Calu3 (cell line): ENCODE results near the gene STK39. TPM values are rescaled to one million over a fixed set of nuclear protein-coding genes. Genes with fewer than 3 reads are reported as not detected.

Source experiments
- BruUV-seq: library from RNA; stranded (reverse); fragments of 400-500 nt; replicated peaks from 2 replicates; lab custom pipeline; 2021; lab: Mats Ljungman, UMichigan
- CTCF ChIA-PET: fragments of 300-600 bp; sonication (Branson Sonifier 250); formaldehyde crosslinking; loops from one replicate; lab custom pipeline; 2022; ENCODE audit warnings: antibody characterized with exemption; lab: Charles Lee
- DNase-seq: peaks from one replicate; pipeline ENCODE4 v3.0.0; 2022
- H3K27ac Mint-ChIP-seq: one replicate; pipeline ENCODE4 v1.8.0; 2022; ENCODE audit warnings: mixed read lengths; ENCODE audit not compliant: unreplicated experiment
- H3K27me3 Mint-ChIP-seq: one replicate; pipeline ENCODE4 v1.8.0; 2022; ENCODE audit warnings: mixed read lengths; ENCODE audit not compliant: unreplicated experiment
- H3K36me3 Mint-ChIP-seq: one replicate; pipeline ENCODE4 v1.8.0; 2022; ENCODE audit warnings: mild to moderate bottlenecking, moderate library complexity, mixed read lengths; ENCODE audit not compliant: insufficient read depth, unreplicated experiment
- H3K4me1 Mint-ChIP-seq: one replicate; pipeline ENCODE4 v1.8.0; 2022; ENCODE audit warnings: mild to moderate bottlenecking, low read depth, mixed read lengths; ENCODE audit not compliant: unreplicated experiment
- H3K4me3 Mint-ChIP-seq: one replicate; pipeline ENCODE4 v1.8.0; 2022; ENCODE audit warnings: mild to moderate bottlenecking, low read depth, moderate library complexity, mixed read lengths; ENCODE audit not compliant: unreplicated experiment
- H3K9me3 Mint-ChIP-seq: one replicate; pipeline ENCODE4 v1.8.0; 2022; ENCODE audit warnings: low read depth, mixed read lengths; ENCODE audit not compliant: unreplicated experiment
- intact Hi-C: fragments of 100-400 bp; cut with micrococcal nuclease; formaldehyde crosslinking; loops from one replicate; pipeline ENCODE4 v1.10.0; 2022; ENCODE audit not compliant: unreplicated experiment
- total RNA-seq: library from RNA; stranded (reverse); gene quantifications from 2 replicates; pipeline ENCODE4 v1.2.3, GENCODE V29; 2022
- TF ChIP-seq, protein P1 (sequence below): fragments of 200-600 bp; IDR thresholded peaks from one replicate; pipeline ENCODE4 v1.8.0; 2022; ENCODE audit warnings: antibody characterized with exemption; ENCODE audit not compliant: unreplicated experiment

Gene STK39
- total RNA-seq, 1 experiment from 2014 or later = 110 TPM

GRCh38 chr2:168137510-168138180 is 109.8 kb downstream of the STK39 start:
- Mint-ChIP-seq H3K27me3 (no peaks in the 10 kb centered on the region), H3K4me1 (peaks cover 50% of the 10 kb centered on the region), H3K4me3 (peak overlapping the region; percentile 62), H3K27ac (peak overlapping the region; percentile 97), H3K36me3 (peaks cover 66% of the 10 kb centered on the region), H3K9me3 (no peaks in the 10 kb centered on the region)
- no TSS peak for BruUV-seq
- intact Hi-C loops = loop anchor here (2.0 to 5.0 kb wide), 4 partner anchors 55 to 199 kb away; partner anchors contain the start of gene STK39
- CTCF ChIA-PET = interaction anchor here (1.0 to 1.3 kb wide), 2 partner anchors 110 to 199 kb away, joined by 4 to 7 read pairs; partner anchors contain the start of gene STK39
- DNase-seq = no peak
- TF ChIP-seq, protein P1, sequence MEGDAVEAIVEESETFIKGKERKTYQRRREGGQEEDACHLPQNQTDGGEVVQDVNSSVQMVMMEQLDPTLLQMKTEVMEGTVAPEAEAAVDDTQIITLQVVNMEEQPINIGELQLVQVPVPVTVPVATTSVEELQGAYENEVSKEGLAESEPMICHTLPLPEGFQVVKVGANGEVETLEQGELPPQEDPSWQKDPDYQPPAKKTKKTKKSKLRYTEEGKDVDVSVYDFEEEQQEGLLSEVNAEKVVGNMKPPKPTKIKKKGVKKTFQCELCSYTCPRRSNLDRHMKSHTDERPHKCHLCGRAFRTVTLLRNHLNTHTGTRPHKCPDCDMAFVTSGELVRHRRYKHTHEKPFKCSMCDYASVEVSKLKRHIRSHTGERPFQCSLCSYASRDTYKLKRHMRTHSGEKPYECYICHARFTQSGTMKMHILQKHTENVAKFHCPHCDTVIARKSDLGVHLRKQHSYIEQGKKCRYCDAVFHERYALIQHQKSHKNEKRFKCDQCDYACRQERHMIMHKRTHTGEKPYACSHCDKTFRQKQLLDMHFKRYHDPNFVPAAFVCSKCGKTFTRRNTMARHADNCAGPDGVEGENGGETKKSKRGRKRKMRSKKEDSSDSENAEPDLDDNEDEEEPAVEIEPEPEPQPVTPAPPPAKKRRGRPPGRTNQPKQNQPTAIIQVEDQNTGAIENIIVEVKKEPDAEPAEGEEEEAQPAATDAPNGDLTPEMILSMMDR = no peak

DNA sequence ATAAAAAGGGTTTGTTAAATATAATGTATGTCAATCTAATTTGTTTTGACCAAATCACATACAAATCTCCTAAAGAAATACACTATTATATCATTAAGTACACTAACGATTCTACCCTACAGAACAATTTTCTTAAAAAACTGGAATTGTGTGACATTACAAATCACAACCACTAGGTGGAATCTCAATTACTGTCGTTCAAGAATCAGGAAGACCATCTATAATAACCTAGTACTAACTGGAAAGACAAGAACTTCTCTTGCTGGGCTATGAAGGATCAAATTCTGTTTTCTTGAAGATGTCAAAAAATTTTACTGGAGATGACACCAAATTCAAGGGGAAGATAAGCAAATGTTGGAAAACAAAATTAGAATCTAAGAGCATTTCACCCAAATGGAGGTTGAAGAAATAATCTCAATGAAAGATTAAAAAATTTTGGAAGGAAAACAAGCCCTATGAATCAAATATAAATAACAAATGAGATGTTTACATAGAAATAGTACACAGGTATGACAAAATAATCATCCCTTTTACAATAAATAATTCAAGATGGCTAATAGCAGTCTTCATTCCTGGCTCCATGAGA is 110.9 kb downstream of the STK39 start:
- TF ChIP-seq, protein P1 = peak; percentile 46
- Mint-ChIP-seq H3K4me3 (no peak overlapping the region), H3K27ac (peak overlapping the region; percentile 97), H3K4me1 (peaks cover 62% of the 10 kb centered on the region), H3K36me3 (peaks cover 72% of the 10 kb centered on the region), H3K27me3 (no peaks in the 10 kb centered on the region), H3K9me3 (no peaks in the 10 kb centered on the region)
- no TSS peak for BruUV-seq
- no peak for DNase-seq
- CTCF ChIA-PET = no interaction called here
- intact Hi-C loops = loop anchor here (2.0 to 5.0 kb wide), 4 partner anchors 56 to 200 kb away; partner anchors contain the start of gene STK39

GRCh38 chr2:168135630-168136029 is 111.8 kb downstream of the STK39 start:
- intact Hi-C loops = loop anchor here (2.0 to 5.0 kb wide), 4 partner anchors 57 to 201 kb away; partner anchors contain the start of gene STK39
- Mint-ChIP-seq H3K4me1 (peaks cover 63% of the 10 kb centered on the region), H3K4me3 (peak overlapping the region; percentile 20), H3K27ac (peak overlapping the region; percentile 76), H3K27me3 (no peaks in the 10 kb centered on the region), H3K36me3 (peaks cover 74% of the 10 kb centered on the region), H3K9me3 (no peaks in the 10 kb centered on the region)
- no TSS peak for BruUV-seq
- DNase-seq = no peak
- TF ChIP-seq, protein P1 = no peak
- CTCF ChIA-PET = interaction anchor here (0.7 to 1.1 kb wide), 4 partner anchors 27 to 202 kb away, joined by 3 to 4 read pairs (median 3); no protein-coding TSS in a partner anchor

DNA sequence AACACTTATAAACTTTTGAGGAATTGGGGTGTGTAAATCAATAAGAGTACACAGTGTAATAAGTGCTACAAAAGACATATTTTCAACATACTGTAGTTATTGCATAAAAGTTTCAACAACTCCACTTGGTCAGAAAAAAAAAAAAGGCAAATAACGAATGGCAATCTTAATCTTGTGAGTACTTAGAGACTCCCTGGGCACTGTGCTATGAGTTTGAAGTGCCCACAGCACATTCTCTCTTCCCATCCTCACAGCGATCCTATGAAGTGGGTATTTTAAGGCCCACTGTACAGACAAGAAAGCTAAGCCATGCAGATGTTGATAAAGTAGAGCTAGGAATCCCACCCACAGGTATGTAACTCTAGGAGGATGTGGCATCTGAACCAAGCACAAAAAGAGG is 112.3 kb downstream of the STK39 start:
- CTCF ChIA-PET = interaction anchor here (0.6 to 1.1 kb wide), 5 partner anchors 27 to 203 kb away, joined by 3 to 4 read pairs (median 3); no protein-coding TSS in a partner anchor
- TF ChIP-seq, protein P1 = no peak
- Mint-ChIP-seq H3K4me1 (peaks cover 63% of the 10 kb centered on the region), H3K27ac (peak overlapping the region; percentile 76), H3K27me3 (no peaks in the 10 kb centered on the region), H3K4me3 (peak overlapping the region; percentile 20), H3K36me3 (peaks cover 79% of the 10 kb centered on the region), H3K9me3 (no peaks in the 10 kb centered on the region)
- no peak for DNase-seq
- intact Hi-C loops = loop anchor here (5.0 kb wide), 3 partner anchors 57 to 112 kb away; partner anchors contain the start of gene STK39
- no TSS peak for BruUV-seq
